ENCODE measurements around the gene RNF14. TPM values are rescaled to one million over a fixed set of nuclear protein-coding genes. Genes with fewer than 3 reads are reported as not detected.

RNF14 gene
- total and polyA plus RNA-seq, 2 of the 8 experiments (the other 6 are each of a cell fraction or from before 2014, with no cell fraction given), result 4.7 to 20.2 TPM

GRCh38 chr5:141986072-141986471 is 17.2 kb downstream of the RNF14 start (continued):
- no peak for TF ChIP-seq CTCF (IDR thresholded peaks at IDR 0.05; ENCODE audit: control extremely low read depth in 1 of 3, insufficient read depth in 1 of 3, low read depth in 1 of 3, low read length in 3 of 3)

All from H1 (cell line).